Upper lobe of left lung (tissue), 4 donors: ENCODE measurements around the gene C7orf57.

ENCODE experiments used
- EP300 ChIP-seq, 4 donors: sonication (generic); formaldehyde crosslinking; IDR thresholded peaks; one replicate each; pipeline ENCODE4 v1.5.1; 2017; ENCODE audit warnings: antibody characterized with exemption in 4 of 4, control low read depth in 2 of 4
- POLR2A ChIP-seq, 4 donors: fragments of 450-650 bp; IDR thresholded peaks; one replicate each; pipeline ENCODE4 v1.5.1; 2016 to 2017; ENCODE audit warnings: antibody characterized with exemption in 4 of 4, mild to moderate bottlenecking in 2 of 4
- POLR2AphosphoS5 ChIP-seq, 2 donors: sonication (generic); formaldehyde crosslinking; IDR thresholded peaks; one replicate each; pipeline ENCODE4 v1.5.1; 2017; ENCODE audit warnings: antibody characterized with exemption in 2 of 2
- TF ChIP-seq, protein P1 (sequence below), 6 experiments: fragments of 450-650 bp in 4 of 6; fragments of 200-600 bp in 2 of 6; sonication (generic) in 2 of 6; IDR thresholded peaks; one replicate each; pipeline ENCODE4 v1.5.1; 2016 to 2019; ENCODE audit warnings: antibody characterized with exemption in 6 of 6

DNA sequence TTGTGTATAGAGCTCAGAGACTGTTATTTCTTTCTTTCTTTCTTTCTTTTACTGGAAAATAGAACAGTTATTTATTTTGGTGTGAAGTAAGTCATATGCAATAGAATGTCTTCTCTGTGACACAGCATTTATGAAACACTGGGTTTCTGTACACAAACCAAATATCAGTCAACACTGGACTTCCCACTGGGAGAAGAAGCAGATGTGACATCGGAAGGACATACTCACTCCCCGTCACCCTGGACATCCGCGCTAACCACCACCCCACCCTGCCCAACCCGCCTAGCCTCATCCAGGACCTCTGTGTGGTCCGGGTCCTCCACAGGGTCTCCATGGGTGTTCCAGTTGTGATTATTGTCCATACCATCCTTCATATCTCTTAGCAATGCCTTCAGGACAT is 28.5 kb upstream of the C7orf57 start:
- TF ChIP-seq, protein P1, sequence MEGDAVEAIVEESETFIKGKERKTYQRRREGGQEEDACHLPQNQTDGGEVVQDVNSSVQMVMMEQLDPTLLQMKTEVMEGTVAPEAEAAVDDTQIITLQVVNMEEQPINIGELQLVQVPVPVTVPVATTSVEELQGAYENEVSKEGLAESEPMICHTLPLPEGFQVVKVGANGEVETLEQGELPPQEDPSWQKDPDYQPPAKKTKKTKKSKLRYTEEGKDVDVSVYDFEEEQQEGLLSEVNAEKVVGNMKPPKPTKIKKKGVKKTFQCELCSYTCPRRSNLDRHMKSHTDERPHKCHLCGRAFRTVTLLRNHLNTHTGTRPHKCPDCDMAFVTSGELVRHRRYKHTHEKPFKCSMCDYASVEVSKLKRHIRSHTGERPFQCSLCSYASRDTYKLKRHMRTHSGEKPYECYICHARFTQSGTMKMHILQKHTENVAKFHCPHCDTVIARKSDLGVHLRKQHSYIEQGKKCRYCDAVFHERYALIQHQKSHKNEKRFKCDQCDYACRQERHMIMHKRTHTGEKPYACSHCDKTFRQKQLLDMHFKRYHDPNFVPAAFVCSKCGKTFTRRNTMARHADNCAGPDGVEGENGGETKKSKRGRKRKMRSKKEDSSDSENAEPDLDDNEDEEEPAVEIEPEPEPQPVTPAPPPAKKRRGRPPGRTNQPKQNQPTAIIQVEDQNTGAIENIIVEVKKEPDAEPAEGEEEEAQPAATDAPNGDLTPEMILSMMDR (IDR thresholded peaks at IDR 0.05) = no peak
- TF ChIP-seq POLR2AphosphoS5 (IDR thresholded peaks at IDR 0.05) = no peak
- no peak for TF ChIP-seq POLR2A (IDR thresholded peaks at IDR 0.05)
- no peak for TF ChIP-seq EP300 (IDR thresholded peaks at IDR 0.05)
